Body of pancreas (tissue), 4 donors: ENCODE results near the gene ADCY7.

ENCODE experiments used
- CTCF ChIP-seq, 7 experiments: fragments of 450-650 bp in 4 of 7; fragments of 200-600 bp in 3 of 7; sonication (generic) in 3 of 7; IDR thresholded peaks; one replicate each; pipeline ENCODE4 v1.5.1; 2016 to 2019; ENCODE audit warnings: antibody characterized with exemption in 7 of 7
- POLR2A ChIP-seq, 3 donors: fragments of 450-650 bp; IDR thresholded peaks; one replicate each; pipeline ENCODE4 v1.6.1; 2016; ENCODE audit warnings: antibody characterized with exemption in 3 of 3, mild to moderate bottlenecking in 2 of 3

- TF ChIP-seq CTCF (IDR thresholded peaks at IDR 0.05): no peak
- TF ChIP-seq POLR2A (IDR thresholded peaks at IDR 0.05): no peak
These were observed 63.3 kb downstream of the ADCY7 start for GRCh38 chr16:50329446-50330189.
